Measurements from ENCODE around the gene TCFL5.

The TCFL5 gene

DNA sequence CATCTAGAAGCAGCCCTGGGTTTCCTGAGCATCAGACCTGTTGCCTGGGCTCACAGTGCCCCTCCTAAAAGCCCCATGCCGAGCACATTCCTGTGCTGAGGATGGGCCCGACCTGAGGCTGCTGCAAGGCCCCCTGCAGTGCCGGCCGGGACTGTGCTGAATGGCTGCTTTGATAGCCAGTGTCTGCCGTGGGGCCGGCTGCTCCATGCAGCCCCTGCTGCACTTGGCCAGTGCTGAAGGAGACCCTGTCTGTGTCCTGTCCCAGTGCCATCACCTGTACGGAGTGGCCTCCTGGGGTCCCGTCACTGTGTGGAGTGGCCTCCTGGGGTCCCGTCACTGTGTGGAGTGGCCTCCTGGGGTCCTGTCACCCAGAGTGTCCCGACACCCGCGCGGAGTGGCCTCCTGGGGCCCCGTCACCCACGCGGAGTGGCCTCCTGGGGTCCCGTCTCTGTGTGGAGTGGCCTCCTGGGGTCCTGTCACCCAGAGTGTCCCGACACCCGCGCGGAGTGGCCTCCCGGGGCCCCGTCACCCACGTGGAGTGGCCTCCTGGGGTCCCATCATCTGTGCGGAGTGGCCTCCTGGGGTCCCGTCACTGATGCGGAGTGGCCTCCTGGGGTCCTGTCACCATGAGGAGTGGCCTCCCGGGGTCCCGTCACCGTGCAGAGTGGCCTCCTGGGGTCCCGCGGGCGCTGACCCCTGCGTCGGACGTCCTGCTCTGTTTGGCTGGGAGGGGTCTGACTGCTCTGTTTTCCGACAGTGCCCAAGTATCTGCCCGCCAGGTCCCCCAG, 37.7 kb downstream of the TCFL5 start:
- no peak for DNase-seq (ENCODE audit: low read depth in 2 of 2)

DNA sequence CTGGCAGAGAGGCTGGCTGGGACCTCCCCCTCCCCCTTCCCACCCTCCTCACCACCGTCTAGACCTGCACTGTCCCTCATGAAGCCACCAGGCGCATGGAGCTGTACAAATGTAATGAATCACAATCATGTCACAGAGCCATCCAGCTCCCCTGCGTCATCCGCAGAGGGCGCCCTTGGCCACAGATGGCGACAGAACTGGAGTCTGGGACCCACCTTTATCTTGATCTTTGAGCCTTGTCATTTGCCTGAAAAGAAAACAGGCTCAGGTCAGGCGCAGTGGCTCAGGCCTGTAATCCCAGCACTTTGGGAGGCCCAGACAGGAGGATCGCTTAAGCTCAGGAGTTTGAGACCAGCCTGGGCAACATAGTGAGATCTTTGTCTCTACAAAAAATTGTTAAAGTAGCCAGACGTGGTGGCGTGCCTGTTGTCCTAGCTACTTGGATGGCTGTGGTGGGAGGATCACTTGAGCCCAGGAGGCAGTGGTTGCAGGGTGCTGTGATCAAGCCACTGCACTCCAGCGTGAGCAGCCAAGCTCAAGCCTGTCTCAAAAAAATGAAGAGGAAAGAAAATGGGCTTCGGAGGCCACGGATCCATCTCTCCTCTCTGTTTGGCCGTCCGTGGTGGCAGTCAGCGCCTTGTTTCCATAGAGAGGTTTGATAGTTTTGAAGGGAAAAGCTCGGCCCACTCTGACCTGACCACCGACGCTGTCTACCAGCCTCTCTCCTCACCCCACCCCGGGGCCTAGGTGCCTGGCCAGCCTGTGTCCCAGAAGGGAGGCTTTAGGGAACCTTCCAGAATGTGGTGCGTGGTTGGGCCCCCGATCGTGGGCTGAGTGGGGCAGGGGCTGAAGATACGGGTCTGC, 38.6 kb downstream of the TCFL5 start:
- DNase-seq (ENCODE audit: low read depth in 2 of 2): peak; percentile 31 to 48

DNA sequence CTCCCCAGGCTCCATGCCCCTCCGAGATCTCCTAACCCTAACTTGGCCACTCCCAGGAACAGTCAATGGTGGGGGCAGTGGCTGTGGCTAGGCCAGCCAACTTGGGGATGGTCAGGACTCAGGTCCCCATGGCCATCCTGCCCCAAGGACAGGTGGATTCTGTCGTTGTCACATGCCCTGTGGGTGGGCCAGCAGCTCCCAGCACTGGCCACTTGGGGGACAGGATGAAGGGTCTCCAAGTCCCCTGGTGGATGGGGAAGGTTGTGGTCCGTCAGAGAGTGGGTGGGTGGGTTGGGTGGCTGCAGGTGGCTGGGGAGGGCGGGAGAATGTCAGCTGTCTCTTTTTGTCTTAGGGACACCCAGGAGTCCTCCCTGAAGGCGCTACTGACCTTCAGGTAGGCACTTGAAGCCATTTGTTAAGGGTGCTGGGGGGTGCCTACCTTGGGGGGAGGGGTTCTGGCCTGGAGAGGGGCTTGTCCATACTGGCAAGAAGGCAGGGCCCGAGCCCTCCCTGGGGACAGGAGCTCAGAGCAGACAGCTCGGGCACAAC, 39.3 kb downstream of the TCFL5 start:
- no peak for DNase-seq (ENCODE audit: low read depth in 2 of 2)

DNA sequence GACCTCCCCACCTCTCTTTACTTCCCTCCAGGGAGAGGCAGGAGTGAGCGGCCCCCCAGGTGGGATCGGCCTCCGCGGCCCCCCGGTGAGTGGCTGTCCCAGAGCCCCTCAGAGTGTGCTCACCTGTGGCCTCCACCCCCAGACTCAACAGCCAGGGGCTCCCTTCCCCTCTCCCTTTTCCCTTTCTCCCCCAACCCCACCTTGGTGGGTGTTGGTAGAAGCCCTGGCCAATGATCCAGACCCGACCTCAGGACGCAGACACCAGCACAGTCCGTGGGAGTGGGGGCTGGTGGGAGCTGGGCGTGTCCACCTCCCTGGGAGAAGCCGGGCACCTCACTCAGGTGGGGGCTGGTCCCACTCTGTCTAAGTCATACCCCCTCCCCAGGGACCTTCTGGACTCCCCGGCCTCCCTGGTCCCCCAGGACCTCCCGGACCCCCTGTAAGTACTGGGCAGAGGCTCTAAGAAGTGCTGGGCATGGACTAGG, 39.9 kb downstream of the TCFL5 start:
- DNase-seq (ENCODE audit: low read depth in 2 of 2): no peak

DNA sequence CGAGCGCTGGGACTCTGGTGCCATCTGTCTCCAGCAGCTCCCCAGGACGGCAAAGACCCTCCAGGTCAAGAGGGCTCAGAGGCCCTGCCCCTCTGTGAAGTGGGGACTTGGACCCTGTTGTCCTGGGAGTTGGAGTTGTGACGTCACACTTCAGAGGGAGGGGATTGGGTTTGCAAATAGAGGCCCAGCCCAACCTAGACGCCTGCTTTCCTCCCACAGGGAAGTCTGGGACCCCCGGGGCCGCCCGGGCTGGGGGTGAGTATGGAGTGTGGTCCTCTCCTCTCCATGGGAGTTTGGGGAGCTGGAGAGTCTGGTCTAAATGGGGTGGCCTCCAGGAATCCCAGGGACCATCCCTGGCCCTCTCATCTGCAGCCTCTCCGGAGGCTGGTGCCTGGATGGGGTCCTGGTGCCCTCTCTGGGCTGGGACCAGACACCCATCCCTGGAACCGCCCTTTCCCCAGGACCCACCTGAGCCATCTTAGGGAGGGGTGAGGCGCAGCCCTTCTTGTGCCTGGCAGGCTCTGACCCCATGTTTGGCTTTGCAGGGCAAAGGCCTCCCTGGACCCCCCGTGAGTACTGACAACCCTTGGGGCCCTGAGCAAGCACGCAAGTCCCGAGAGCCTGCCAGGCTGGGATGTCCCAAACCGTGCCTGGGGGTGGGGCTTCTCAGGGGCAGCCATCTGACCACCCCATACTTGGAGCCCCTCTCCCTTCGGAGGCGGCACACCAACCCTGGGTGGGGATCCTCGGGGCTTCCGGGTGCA, 40.5 kb downstream of the TCFL5 start:
- DNase-seq (ENCODE audit: low read depth in 2 of 2): no peak

DNA sequence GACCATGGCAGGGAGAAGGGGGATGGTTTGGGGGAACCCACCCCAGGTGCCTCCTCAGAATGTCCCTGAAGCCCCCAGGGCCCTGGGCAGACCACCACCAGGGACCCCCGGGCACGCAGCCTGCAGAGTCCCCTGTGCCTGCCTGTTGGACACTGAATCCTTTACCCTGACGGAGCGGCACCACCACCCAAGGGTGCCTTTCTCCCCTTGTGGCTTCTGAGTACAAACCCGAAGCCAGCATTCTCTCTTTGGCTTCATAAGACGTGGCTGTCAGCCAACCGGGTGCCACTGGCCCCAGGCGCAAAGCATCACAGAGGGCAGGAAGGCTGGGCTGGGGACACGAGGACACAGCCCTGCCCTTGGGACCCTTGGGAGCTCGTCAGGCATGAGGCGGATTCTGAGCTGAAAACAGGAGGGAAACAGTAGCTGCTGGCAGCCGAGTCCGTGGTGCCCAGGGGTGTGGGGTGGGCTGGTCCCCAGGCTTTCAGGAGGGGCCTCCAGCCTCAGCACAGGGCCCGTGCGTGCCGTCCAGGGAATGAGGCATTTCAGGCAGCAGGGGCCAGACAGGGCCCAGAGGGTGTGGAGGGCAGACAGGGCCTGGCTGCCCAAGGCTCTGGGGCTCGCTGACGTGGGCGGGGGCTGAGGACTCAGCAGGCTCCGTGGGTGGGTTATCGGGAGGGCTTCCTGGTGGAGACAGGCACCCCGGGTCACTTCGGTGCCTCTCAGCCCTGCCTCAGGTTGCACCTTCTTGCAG, 41.2 kb downstream of the TCFL5 start:
- DNase-seq (ENCODE audit: low read depth in 2 of 2): no peak

DNA sequence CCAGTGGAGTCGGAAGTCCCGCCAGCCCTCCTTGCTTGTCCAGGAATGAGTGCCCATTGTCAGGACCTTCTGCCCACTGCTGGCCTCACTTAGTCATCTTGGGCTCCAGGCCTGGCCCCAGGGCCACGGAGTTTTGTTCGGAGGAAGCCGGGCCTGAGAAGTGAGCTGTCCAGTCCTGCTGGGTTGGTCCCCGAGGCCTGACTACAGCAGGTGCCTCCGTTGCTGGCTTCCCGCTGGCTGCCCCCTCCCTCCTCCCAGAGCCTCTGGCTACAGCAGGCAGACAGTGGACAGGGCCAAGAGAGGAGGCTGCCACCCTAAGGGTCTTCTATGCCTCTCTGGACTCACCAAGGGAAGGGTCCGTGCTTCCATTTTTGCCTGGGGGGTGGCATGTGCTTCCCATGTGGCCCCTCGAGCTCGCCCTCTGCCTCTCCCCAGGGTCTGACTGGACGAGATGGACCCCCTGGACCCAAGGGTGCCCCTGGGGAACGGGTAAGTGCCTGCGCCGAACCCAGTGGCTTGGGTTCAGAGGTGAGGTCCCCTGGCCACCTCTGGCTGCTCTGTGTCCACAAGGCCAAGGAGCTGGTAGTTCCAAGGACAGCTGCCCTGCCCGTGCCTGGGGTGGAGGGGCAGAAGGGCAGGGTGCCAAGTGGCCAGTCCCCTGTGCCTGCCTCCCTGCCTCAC, 42.0 kb downstream of the TCFL5 start:
- no peak for DNase-seq (ENCODE audit: low read depth in 2 of 2)

DNA sequence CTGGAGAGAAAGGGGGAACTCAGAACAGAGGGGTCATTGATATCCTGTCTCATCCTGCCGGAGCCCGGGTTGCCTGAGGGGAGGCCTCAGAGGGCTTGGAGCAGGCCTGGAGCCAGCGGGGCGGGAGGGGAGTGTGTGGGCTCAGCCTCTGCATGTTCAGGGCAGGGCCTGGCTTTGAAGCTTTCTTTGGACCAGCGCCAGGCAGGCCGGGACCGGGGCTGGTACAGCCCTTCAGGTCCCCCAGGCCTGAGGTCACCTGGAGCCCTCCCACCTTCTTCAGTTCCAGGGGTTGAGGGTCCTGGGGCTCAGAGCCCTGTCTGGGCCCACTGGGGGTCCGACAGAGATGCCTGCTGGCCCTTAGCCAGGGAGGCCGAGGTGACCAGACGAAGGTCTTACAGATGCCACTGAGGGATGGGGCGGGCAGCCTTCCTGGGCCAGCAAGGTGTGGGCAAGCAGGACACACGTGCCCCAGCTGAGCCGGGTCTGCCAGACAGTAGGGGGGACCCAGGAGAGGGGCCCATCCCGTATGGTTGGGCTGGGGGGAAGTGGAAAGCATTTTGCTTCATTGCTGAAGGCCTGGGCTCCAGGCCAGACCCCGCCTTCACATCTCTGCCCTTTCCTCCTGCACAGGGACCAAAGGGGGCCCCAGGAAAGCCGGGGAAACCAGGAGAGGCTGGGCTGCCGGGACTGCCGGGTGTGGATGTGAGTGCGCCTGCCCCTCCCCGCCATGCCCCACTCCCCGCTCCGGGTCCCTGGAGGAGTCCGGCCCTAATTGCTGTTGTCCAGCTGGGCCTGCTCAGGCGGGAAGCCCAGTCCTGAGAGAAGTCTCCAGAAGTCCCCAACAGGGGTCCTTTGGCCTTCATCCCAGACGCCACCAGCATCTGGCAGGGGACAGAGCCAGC, 42.8 kb downstream of the TCFL5 start:
- DNase-seq (ENCODE audit: low read depth in 2 of 2): no peak

DNA sequence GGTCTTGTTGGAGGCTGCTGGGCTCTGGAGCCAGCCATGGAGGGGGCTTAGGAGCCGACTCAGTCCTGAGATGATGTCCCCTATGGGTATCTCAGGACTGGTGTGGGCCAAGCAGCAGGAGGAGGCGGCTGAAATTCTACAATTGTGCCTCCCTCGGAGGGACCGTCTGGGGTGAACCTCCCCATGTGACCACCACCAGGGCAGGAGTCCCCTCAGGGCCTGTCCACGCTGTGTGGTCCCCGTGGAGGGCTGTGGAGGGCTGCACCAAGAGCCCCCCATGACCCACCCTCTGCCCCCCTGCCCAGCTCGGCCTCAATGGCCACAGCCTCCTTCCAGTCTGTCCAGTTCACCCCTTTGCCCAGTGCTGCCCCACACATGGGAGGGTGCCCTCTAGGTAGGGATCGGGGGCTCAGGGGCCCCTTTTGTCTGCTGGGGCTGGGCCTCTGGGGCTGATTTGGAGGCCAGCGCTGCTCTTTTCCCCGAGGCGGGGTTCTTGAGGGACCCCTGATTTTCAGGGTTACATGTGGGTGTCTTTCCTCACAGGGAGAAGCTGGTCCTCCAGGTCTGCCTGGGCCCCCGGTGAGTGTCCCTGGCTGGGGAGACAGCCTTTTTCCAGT, 43.5 kb downstream of the TCFL5 start:
- DNase-seq (ENCODE audit: low read depth in 2 of 2): no peak

DNA sequence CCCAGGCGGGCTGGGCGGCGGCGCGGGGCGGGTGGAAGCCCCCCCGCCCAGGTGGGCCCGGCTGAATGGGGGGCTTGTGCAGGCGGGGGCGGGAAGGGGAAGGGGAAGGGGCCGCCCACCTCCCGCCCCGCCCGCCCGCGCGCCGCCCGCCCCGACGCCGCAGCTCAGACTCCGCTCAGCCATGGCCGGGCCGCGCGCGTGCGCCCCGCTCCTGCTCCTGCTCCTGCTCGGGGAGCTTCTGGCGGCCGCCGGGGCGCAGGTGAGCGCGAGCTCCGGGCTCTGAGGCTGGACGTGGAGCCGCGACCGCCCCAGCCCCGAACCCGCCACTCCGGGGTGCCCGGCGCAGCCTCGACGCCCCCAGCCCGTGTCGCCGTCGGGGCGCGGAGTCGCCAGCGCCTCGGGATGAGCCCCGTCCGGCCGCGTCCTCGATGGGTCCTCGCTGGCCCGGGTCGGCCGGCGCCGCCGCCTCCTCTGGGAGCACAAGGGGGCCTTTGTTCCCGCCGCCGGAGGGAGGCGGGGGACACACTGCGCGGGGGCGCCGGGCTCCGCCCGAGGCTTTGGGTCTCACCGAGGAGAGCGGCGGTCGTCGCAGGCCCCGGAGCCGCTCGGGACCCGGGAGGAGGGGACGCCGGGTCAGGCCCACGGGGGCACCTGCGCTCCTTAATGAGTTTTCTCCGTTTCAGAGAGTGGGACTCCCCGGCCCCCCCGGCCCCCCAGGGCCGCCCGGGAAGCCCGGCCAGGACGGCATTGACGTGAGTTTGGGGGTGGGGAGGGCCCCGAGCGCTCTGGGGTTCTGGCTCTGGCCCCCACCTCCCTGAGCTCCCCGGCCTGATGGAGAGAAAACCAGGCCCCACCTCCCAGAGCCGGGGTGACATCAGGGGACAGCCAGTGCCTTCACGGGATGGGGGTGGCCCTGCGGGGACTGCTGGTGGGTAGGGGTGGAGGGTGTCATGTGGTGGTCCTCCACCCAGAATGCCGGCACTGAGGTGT, 44.4 kb downstream of the TCFL5 start, which contains the start of gene COL9A3:
Gene COL9A3 (plus strand): TSS at position 167 of the 990 bp plus-strand sequence. CDS start 15 bp downstream, at position 182.
- DNase-seq (ENCODE audit: low read depth in 2 of 2): no peak

DNA sequence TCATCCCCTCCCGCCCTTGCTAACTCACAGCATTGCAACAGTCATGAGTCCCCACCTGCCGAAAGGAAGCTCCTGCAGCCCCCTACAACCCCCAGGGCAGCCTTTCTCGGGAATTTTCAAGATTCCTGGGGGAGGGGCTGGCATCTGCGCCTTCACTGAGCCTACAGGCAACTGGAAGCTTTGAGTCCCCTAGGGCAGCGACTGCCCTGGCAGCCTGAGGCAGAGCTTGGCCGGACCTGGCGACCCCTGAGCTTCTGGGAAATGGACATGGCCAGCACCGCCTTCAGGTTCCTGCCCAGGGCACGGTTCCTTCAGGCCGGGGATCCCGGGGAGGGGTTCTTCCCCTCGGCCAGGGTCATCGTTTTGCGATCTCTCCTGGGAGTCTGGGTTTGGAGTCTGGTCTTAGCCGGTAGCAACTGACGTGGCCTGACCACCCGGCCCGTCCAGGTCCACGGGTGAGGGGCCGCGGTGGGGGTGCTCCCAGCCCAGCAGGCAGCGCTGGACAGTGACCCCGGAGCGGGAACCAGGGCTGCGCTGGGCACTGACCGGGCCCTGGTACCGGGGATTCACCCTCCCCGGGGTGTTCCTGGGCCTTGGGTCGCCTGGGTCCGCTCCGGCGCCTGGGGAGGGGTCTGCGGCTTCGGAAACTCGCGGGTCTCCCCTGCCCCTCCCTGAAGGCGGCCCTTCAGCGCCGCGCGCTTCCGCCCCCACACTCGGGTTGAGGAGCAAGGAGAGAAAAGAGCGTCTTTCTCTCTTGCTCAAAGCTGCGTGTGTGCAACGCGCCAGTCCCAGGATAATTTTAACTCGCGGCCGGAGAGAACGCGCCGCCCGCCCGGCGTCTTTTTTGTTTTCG, 45.4 kb downstream of the TCFL5 start:
- DNase-seq (ENCODE audit: low read depth in 2 of 2): no peak

DNA sequence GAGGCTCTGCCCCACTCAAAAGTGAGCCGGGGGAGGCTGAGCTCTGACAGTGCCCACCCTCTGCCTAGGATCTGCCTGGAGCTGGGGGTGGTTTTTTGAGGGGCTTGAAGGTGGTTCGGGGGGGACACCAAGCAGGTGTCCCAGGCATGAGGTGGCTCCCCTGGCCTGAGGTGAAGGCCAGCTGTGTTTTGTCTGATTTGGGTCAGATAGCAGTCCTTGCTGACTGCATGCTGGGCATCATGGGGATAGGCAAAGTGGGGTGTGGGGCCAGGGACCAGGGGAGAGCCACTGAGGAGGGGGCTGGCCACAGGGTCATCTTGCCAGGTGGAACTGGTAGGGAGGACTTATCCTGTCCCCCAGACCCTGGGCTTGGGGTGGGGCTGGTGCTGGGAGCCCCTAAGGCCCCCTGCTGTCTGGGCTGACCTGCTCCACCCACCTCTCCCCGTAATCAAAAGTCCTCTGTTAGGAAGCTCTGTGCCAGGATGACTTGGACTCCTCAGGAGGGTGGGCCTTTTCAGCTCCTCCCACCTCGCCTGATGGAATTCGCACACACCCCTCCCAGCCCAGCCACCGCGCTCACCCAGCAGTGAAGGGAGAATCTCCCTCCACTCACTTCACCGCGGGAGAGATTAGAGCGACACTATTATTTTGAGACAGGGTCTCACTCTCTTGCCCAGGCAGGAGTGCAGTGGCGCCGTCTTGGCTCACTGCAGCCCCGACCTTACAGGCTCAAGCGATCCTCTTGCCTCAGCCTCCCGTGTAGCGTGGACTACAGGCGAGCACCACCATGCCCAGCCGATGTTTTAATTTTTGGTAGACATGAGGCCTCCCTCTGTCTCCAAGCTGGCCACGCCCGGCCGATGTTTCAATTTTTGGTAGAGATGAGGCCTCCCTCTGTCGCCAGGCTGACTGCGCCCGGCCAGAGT, 46.3 kb downstream of the TCFL5 start:
- no peak for DNase-seq (ENCODE audit: low read depth in 2 of 2)

DNA sequence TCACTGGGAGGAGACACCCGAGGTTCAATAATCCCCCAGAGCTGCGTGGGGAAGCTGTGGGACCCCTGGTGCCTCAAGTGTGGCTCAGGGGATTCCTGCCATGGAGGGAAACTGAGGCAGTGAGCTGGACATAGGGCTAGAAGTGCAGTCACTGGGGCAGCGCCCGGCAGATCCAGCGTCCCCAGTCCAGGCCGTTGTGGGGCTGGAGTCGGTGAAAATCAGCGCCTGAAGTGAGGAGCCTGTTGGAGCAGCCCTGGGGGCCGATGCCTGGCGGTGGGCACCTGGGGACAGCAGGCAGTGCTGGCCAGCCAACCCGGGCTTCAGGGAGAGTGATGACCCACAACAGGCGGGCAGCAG, 46.9 kb downstream of the TCFL5 start:
- no peak for DNase-seq (ENCODE audit: low read depth in 2 of 2)

DNA sequence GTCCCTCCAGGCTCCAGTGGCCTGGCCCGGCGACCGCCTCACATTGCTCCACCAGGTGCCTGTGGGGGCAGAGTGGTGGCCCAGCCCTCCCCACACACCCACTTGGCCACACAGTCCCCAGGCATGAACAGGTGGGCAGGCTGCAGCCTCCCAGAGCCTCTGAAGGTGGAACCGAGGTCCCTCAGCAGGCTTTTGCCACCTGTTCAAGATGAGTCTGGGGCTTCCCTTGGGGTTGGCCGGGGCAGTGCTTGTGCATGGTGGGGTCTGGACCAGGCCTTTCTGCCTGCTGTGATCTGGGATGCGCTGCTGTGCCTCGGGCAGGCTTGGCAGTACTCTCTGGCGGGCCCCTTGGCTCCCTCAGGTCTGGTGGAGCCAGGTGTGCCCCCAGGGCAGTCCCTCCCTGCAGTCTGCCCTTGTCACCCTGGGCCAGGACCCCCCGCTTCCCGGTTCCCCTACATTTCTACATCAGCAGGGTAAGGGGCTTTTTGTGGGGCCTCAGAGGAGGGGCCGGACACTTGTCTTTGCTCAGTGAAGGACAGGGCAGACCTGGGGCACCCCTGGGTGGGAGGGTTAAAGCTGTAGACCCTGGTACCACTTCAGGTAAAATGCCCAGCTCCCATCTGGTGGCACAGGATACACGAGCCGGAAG, 47.4 kb downstream of the TCFL5 start:
- no peak for DNase-seq (ENCODE audit: low read depth in 2 of 2)

DNA sequence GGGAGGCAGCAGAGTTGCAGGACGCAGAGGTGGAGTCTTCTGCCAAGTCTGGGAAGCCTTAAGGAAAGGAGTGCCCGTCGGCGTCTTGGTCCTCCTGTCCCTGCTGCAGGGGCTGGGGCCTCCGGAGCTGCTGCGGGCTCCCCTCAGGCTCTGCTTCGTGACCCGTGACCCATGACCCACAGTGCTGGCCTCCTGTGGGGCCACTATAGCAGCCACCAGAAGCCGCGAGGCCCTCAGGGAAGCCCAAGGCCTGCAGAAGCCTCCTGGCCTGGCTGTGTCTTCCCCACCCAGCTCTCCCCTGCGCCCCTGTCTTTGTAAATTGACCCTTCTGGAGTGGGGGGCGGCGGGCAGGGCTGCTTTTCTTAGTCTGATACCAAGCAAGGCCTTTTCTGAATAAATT, 48.0 kb downstream of the TCFL5 start:
- no peak for DNase-seq (ENCODE audit: low read depth in 2 of 2)

Data from stimulated activated CD4-positive, alpha-beta T cell treated with anti-CD3 and anti-CD28 coated beads, Interleukin-15, amount 100 ng/mL, for 48 hours (primary cell).